Esophagus muscularis mucosa (tissue), 3 donors: ENCODE measurements around the gene SRSF3.

Experiments used
- CTCF ChIP-seq, 3 experiments: fragments of 200-600 bp in 2 of 3; fragments of 450-650 bp in 1 of 3; sonication (generic) in 2 of 3; IDR thresholded peaks; one replicate each; pipeline ENCODE4 v1.5.1; 2017 to 2019; ENCODE audit warnings: antibody characterized with exemption in 3 of 3, mild to moderate bottlenecking in 2 of 3, moderate library complexity in 1 of 3
- POLR2A ChIP-seq: fragments of 450-650 bp; IDR thresholded peaks from one replicate; pipeline ENCODE4 v1.6.1; 2017; ENCODE audit warnings: antibody characterized with exemption, moderate library complexity, mild to moderate bottlenecking, low read depth
- POLR2AphosphoS5 ChIP-seq, 2 donors: sonication (generic); formaldehyde crosslinking; IDR thresholded peaks; one replicate each; pipeline ENCODE4 v1.6.1; 2017; ENCODE audit warnings: antibody characterized with exemption in 2 of 2

GRCh38 chr6:36593569-36594028 lies 563 bp upstream of the SRSF3 start:
- TF ChIP-seq CTCF (IDR thresholded peaks at IDR 0.05) (no peak), POLR2A (no peak), POLR2AphosphoS5 (IDR thresholded peaks at IDR 0.05) (peak in 1 of 2 donors; percentile 4)
